HEK293T (cell line): Measurements from ENCODE around the gene SMCO3.

Experiments used
- CTCF ChIA-PET: fragments of 350-600 bp; formaldehyde crosslinking; extraction: SDS; loops from one replicate; lab custom pipeline; 2021; ENCODE audit warnings: antibody characterized with exemption, inconsistent platforms; lab: Yijun Ruan, JAX
- POLR2A ChIA-PET: fragments of 350-600 bp; formaldehyde crosslinking; extraction: SDS; loops from one replicate; lab custom pipeline; 2020; ENCODE audit warnings: antibody characterized with exemption, inconsistent platforms; lab: Yijun Ruan, JAX
- DNase-seq: peaks from one replicate; pipeline ENCODE4 v3.0.0; 2012; ENCODE audit warnings: mixed read lengths; ENCODE audit errors: extremely low spot score
- ARNT ChIP-seq: fragments of 450-650 bp; IDR thresholded peaks from 2 replicates; pipeline ENCODE4 v1.6.1; 2017; ENCODE audit warnings: mild to moderate bottlenecking
- BHLHE40 ChIP-seq: fragments of 450-650 bp; IDR thresholded peaks from 2 replicates; pipeline ENCODE4 v1.6.1; 2016; ENCODE audit warnings: mild to moderate bottlenecking, moderate library complexity, borderline replicate concordance
- CTBP1 ChIP-seq: fragments of 450-650 bp; IDR thresholded peaks from 2 replicates; pipeline ENCODE4 v1.6.1; 2016; ENCODE audit warnings: borderline replicate concordance
- ELF4 ChIP-seq: fragments of 450-650 bp; IDR thresholded peaks from 2 replicates; pipeline ENCODE4 v1.6.1; 2017; ENCODE audit warnings: antibody characterized with exemption
- FOXA1 ChIP-seq: fragments of 450-650 bp; IDR thresholded peaks from 2 replicates; pipeline ENCODE4 v1.6.1; 2016; ENCODE audit warnings: mild to moderate bottlenecking
- FOXK2 ChIP-seq: fragments of 450-650 bp; IDR thresholded peaks from 2 replicates; pipeline ENCODE4 v1.6.1; 2016; ENCODE audit warnings: mild to moderate bottlenecking
- FOXM1 ChIP-seq: fragments of 450-650 bp; IDR thresholded peaks from 2 replicates; pipeline ENCODE4 v1.6.1; 2017; ENCODE audit warnings: mild to moderate bottlenecking, borderline replicate concordance
- HDGF ChIP-seq: fragments of 450-650 bp; IDR thresholded peaks from 2 replicates; pipeline ENCODE4 v1.6.1; 2017; ENCODE audit warnings: antibody characterized with exemption, borderline replicate concordance
- L3MBTL2 ChIP-seq: fragments of 450-650 bp; conservative IDR thresholded peaks from 2 replicates; pipeline ENCODE4 v1.6.1; 2016; ENCODE audit warnings: mild to moderate bottlenecking
- LEF1 ChIP-seq: fragments of 450-650 bp; IDR thresholded peaks from 2 replicates; pipeline ENCODE4 v1.6.1; 2017; ENCODE audit warnings: mild to moderate bottlenecking, borderline replicate concordance
- NFRKB ChIP-seq: fragments of 450-650 bp; IDR thresholded peaks from 2 replicates; pipeline ENCODE4 v1.6.1; 2016; ENCODE audit warnings: mild to moderate bottlenecking, moderate library complexity
- SP1 ChIP-seq: fragments of 450-650 bp; IDR thresholded peaks from 2 replicates; pipeline ENCODE4 v1.6.1; 2017
- SUZ12 ChIP-seq: fragments of 450-650 bp; IDR thresholded peaks from 2 replicates; pipeline ENCODE4 v1.6.1; 2016; ENCODE audit warnings: mild to moderate bottlenecking
- TARDBP ChIP-seq: fragments of 450-650 bp; IDR thresholded peaks from 2 replicates; pipeline ENCODE4 v1.6.1; 2016
- ZNF384 ChIP-seq: fragments of 450-650 bp; IDR thresholded peaks from 2 replicates; pipeline ENCODE4 v1.6.1; 2016
- TF ChIP-seq, protein P1 (sequence below): fragments of 450-650 bp; IDR thresholded peaks from 2 replicates; pipeline ENCODE4 v1.6.1; 2016

Gene SMCO3

DNA sequence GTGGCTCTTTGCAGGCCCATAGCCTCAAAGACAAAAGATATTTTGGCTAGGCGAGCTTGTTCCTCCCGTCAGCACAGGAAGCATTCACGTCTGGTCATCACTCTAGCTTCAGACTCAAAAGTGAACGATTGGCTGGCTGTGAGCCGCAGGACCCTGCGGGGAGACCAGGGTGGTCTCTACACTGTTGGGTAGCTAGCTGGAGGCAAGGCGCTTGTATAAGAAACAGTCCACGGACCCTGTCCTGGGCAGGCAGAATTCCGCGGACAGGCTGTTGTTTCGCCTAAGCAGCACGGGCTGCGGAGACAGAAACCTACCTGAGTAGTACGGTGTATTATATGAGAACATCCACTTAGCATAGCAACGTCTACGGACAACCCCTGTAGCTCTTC is 40.3 kb downstream of the SMCO3 start:
- CTCF ChIA-PET, result interaction anchor here (1.1 kb wide), 1 partner anchor 14 kb away, joined by 3 read pairs; no protein-coding TSS in a partner anchor
- DNase-seq, result no peak

DNA sequence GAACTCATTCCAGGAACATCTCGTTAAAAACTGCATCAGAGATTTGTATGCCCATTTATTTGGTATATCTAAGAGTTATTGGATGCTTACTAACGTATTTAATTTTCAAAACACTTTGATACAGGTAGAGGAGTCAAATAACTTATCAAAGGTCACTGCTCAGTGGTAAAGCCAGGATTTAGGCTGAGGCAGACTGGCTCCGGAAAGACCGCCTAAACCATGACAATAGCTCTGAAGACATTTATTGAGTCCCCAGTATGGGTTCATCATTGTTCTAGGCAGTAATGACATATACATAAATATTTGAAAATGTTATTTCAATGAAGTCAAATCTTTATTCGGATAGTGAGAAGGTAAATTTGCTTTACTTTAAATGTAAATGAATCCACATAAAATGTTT is 41.0 kb downstream of the SMCO3 start:
- ChIA-PET CTCF (interaction anchor here (0.7 kb wide), 2 partner anchors 22 to 308 kb away, joined by 3 to 6 read pairs; no protein-coding TSS in a partner anchor), POLR2A (no interaction called here)
- DNase-seq, result no peak
- TF ChIP-seq ELF4 (no peak), L3MBTL2 (no peak), SP1 (no peak), ARNT (no peak), FOXK2 (no peak), SUZ12 (no peak), CTBP1 (no peak), LEF1 (no peak), BHLHE40 (no peak), HDGF (no peak), TARDBP (no peak), ZNF384 (no peak), NFRKB (no peak)
- TF ChIP-seq, protein P1, sequence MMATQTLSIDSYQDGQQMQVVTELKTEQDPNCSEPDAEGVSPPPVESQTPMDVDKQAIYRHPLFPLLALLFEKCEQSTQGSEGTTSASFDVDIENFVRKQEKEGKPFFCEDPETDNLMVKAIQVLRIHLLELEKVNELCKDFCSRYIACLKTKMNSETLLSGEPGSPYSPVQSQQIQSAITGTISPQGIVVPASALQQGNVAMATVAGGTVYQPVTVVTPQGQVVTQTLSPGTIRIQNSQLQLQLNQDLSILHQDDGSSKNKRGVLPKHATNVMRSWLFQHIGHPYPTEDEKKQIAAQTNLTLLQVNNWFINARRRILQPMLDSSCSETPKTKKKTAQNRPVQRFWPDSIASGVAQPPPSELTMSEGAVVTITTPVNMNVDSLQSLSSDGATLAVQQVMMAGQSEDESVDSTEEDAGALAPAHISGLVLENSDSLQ, result no peak

More for the DNA sequence above, 40.3 kb downstream of the SMCO3 start:
- POLR2A ChIA-PET, result no interaction called here
- TF ChIP-seq BHLHE40 (no peak), FOXM1 (no peak), FOXA1 (no peak), SP1 (no peak), ELF4 (no peak), FOXK2 (no peak)
- TF ChIP-seq, protein P1, result no peak

DNA sequence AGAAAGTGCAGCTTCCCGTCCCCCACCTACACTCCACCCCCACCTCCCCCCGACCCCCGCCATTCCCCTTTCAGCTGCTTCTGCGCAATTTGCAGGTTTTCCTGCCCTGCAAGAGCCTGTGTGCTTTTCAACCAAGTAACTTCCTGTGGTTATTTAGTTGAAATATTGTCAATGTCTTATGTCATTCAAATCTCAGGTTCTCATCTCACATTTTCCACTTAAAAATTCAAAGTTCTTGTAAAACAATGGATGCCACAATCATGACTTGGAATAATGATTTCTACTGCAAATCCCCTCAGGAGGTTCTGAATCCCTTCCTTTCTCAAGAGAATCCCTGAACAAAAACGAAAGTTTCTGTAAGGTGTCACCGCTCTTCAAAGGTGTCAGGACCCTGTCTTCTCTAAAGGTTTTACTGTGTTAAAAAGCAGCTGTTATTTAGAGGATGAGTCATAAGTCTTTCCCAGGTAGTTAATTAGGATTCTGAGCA is 42.3 kb downstream of the SMCO3 start:
- no peak for DNase-seq
- POLR2A ChIA-PET, result interaction anchor here (0.5 to 3.9 kb wide), 27 partner anchors 9 to 1015 kb away, joined by 3 to 69 read pairs (median 3); partner anchors contain the start of genes C12orf60, SMCO3 and WBP11
- TF ChIP-seq TARDBP, result no peak
- TF ChIP-seq SUZ12, result no peak
- TF ChIP-seq HDGF, result no peak
- no peak for TF ChIP-seq ARNT
- TF ChIP-seq, protein P1, result no peak
- no peak for TF ChIP-seq LEF1
- no peak for TF ChIP-seq FOXA1
- TF ChIP-seq SP1, result no peak
- TF ChIP-seq L3MBTL2, result no peak
- TF ChIP-seq ZNF384, result no peak
- TF ChIP-seq FOXM1, result no peak
- CTCF ChIA-PET, result no interaction called here

GRCh38 chr12:14770496-14771461 is 43.2 kb downstream of the SMCO3 start:
- peak; percentile 75 for DNase-seq
- CTCF ChIA-PET, result interaction anchor here (0.6 to 2.6 kb wide), 3 partner anchors 15 to 286 kb away, joined by 3 to 9 read pairs (median 5); no protein-coding TSS in a partner anchor

GRCh38 chr12:14769969-14770495 is 44.0 kb downstream of the SMCO3 start:
- POLR2A ChIA-PET, result interaction anchor here (1.1 to 3.9 kb wide), 14 partner anchors 11 to 1141 kb away, joined by 3 to 69 read pairs (median 8); partner anchors contain the start of genes C12orf60, DERA and WBP11
- CTCF ChIA-PET, result interaction anchor here (0.6 to 2.6 kb wide), 4 partner anchors 14 to 287 kb away, joined by 3 to 9 read pairs (median 4); no protein-coding TSS in a partner anchor
- DNase-seq, result peak; percentile 72
- TF ChIP-seq FOXK2 (no peak), ARNT (0 out of 2 replicates have a peak, but pooled peaks have one; percentile 6), L3MBTL2 (0 out of 2 replicates have a peak, but pooled peaks have one; percentile 6)
- TF ChIP-seq, protein P1, result peak; percentile 32

More at GRCh38 chr12:14770496-14771461, 43.2 kb downstream of the SMCO3 start:
- POLR2A ChIA-PET, result interaction anchor here (0.5 to 3.9 kb wide), 32 partner anchors 8 to 1140 kb away, joined by 3 to 69 read pairs (median 4); partner anchors contain the start of genes C12orf60, DERA, SMCO3 and WBP11
- TF ChIP-seq, protein P1, result 0 out of 2 replicates have a peak, but pooled peaks have one; percentile 20
- TF ChIP-seq FOXK2 (no peak), ELF4 (peak; percentile 57; the same call in 1 of the 2 replicates), CTBP1 (no peak), L3MBTL2 (peak; percentile 83), NFRKB (no peak)
